MM.1S (cell line): ENCODE measurements around the gene EPN3.

Experiments used
- DNase-seq: peaks from one replicate; pipeline ENCODE4 v3.0.0-alpha.2; 2015
- H2AFZ ChIP-seq: fragments of 300-600 bp; sonication (generic); 2 replicates; pipeline ENCODE4 v1.6.0; 2016; ENCODE audit warnings: antibody characterized with exemption, low read length
- H3F3A ChIP-seq: fragments of 300-600 bp; sonication (generic); 2 replicates; pipeline ENCODE4 v1.6.1; 2016; ENCODE audit warnings: mild to moderate bottlenecking, antibody characterized with exemption, low read length, moderate library complexity, mixed read lengths; ENCODE audit not compliant: insufficient read depth
- H3K27ac ChIP-seq: fragments of 300-600 bp; sonication (generic); 2 replicates; pipeline ENCODE4 v1.5.1; 2016; ENCODE audit warnings: mild to moderate bottlenecking, low read length
- H3K27me3 ChIP-seq: fragments of 300-600 bp; sonication (generic); replicated peaks from 2 replicates; pipeline ENCODE4 v1.6.0; 2016; ENCODE audit warnings: low read length; ENCODE audit not compliant: insufficient read depth
- H3K36me3 ChIP-seq: fragments of 300-600 bp; sonication (generic); replicated peaks from 2 replicates; pipeline ENCODE4 v1.6.1; 2016; ENCODE audit warnings: mild to moderate bottlenecking, low read length, mixed read lengths; ENCODE audit not compliant: insufficient read depth
- H3K4me1 ChIP-seq: fragments of 300-600 bp; sonication (generic); 2 replicates; pipeline ENCODE4 v1.6.1; 2016; ENCODE audit warnings: low read length, mixed read lengths
- H3K4me2 ChIP-seq: fragments of 300-600 bp; sonication (generic); 2 replicates; pipeline ENCODE4 v1.6.0; 2016; ENCODE audit warnings: low read depth, low read length
- H3K4me3 ChIP-seq: fragments of 300-600 bp; sonication (generic); 2 replicates; pipeline ENCODE4 v1.5.1; 2016; ENCODE audit warnings: low read length, mixed read lengths
- H3K79me2 ChIP-seq: fragments of 300-600 bp; sonication (generic); 2 replicates; pipeline ENCODE4 v1.6.1; 2016; ENCODE audit warnings: mixed run types, low read length, mixed read lengths
- H3K9ac ChIP-seq: fragments of 300-600 bp; sonication (generic); 2 replicates; pipeline ENCODE4 v1.6.1; 2016; ENCODE audit warnings: low read length, mixed read lengths
- H3K9me2 ChIP-seq: fragments of 300-600 bp; sonication (generic); replicated peaks from 2 replicates; pipeline ENCODE4 v1.6.1; 2016; ENCODE audit warnings: mild to moderate bottlenecking, low read length, mixed read lengths; ENCODE audit not compliant: insufficient read depth
- H3K9me3 ChIP-seq: fragments of 300-600 bp; sonication (generic); replicated peaks from 2 replicates; pipeline ENCODE4 v1.6.1; 2016; ENCODE audit warnings: mild to moderate bottlenecking, low read length, mixed read lengths; ENCODE audit not compliant: insufficient read depth
- H4K20me1 ChIP-seq: fragments of 300-600 bp; sonication (generic); 2 replicates; pipeline ENCODE4 v1.6.1; 2016; ENCODE audit warnings: mild to moderate bottlenecking, low read length, moderate library complexity, mixed read lengths; ENCODE audit not compliant: insufficient read depth
- EZH2 ChIP-seq: fragments of 300-600 bp; sonication (generic); optimal IDR thresholded peaks from 2 replicates; pipeline ENCODE3; 2017; ENCODE audit warnings: low read depth, mild to moderate bottlenecking, antibody characterized with exemption, low read length, mixed read lengths
- EZH2phosphoT487 ChIP-seq: fragments of 300-600 bp; sonication (generic); IDR thresholded peaks from 2 replicates; pipeline ENCODE4 v1.6.1; 2018; ENCODE audit warnings: antibody characterized with exemption, low read length
- TF ChIP-seq, protein P1 (sequence below): fragments of 300-600 bp; sonication (generic); IDR thresholded peaks from 2 replicates; pipeline ENCODE4 v1.5.1; 2016; ENCODE audit warnings: antibody characterized with exemption, low read length, mixed read lengths

EPN3 gene

DNA sequence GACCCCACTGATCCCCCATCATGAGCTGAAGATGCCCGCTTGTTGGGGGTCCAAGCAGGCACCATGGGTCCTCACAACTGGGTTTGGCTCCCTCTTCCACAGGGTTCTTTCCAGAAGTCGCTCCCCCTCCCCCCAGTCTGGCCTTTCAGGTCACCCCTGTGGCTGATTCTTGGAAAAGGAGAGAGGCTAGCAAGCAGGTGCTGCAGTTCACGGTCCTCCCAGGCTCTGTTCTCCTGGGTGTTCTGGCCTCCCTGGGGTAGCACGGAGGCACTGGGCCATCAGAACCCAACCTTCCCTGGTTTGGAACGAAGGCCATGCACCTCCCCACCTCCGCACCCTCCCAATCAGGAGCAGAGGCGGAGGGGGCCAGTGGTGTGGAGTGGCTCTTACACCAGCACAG is 46.9 kb downstream of the EPN3 start:
- Histone ChIP-seq H3K79me2 (no peaks in the 10 kb centered on the region), H3K27ac (no peak overlapping the region), H3K9me2 (no peaks in the 10 kb centered on the region), H4K20me1 (no peaks in the 10 kb centered on the region), H3K9ac (no peak overlapping the region), H3K9me3 (no peaks in the 10 kb centered on the region), H3K27me3 (peaks cover 98% of the 10 kb centered on the region), H3K4me1 (no peaks in the 10 kb centered on the region), H2AFZ (no peak overlapping the region), H3K4me2 (no peak overlapping the region), H3F3A (no peaks in the 10 kb centered on the region), H3K4me3 (no peak overlapping the region), H3K36me3 (no peaks in the 10 kb centered on the region)
- no peak for DNase-seq
- TF ChIP-seq, protein P1, sequence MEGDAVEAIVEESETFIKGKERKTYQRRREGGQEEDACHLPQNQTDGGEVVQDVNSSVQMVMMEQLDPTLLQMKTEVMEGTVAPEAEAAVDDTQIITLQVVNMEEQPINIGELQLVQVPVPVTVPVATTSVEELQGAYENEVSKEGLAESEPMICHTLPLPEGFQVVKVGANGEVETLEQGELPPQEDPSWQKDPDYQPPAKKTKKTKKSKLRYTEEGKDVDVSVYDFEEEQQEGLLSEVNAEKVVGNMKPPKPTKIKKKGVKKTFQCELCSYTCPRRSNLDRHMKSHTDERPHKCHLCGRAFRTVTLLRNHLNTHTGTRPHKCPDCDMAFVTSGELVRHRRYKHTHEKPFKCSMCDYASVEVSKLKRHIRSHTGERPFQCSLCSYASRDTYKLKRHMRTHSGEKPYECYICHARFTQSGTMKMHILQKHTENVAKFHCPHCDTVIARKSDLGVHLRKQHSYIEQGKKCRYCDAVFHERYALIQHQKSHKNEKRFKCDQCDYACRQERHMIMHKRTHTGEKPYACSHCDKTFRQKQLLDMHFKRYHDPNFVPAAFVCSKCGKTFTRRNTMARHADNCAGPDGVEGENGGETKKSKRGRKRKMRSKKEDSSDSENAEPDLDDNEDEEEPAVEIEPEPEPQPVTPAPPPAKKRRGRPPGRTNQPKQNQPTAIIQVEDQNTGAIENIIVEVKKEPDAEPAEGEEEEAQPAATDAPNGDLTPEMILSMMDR = no peak
- TF ChIP-seq EZH2 (no peak), EZH2phosphoT487 (no peak)

DNA sequence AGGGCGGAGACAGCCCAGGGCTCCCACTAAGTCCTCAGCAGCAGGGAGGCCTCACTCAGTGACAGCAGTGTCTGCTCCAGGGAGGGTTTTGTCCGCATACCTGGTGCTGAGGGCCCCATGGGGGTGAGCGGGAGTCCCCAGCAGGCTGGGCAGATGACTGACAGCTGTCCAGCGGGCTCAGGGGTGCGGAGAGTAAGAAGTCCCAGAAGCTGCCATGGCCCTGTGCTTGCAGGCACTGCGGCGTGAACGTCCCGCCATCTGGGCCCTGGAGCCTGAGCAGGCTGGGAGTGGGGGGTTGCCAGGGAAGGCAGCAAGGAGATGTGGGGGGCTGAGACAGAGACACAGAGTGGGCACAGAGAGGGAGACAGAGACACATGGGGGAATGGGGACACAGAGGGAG is 48.1 kb downstream of the EPN3 start:
- no peaks in the 10 kb centered on the region for H3K9me2 ChIP-seq
- no peaks in the 10 kb centered on the region for H3K9me3 ChIP-seq
- no peak overlapping the region for H2AFZ ChIP-seq
- H4K20me1 ChIP-seq = no peaks in the 10 kb centered on the region
- no peak overlapping the region for H3K9ac ChIP-seq
- no peak overlapping the region for H3K4me3 ChIP-seq
- no peak overlapping the region for H3K4me2 ChIP-seq
- peaks cover 97% of the 10 kb centered on the region for H3K27me3 ChIP-seq
- no peak for DNase-seq
- H3F3A ChIP-seq = no peaks in the 10 kb centered on the region
- H3K27ac ChIP-seq = no peak overlapping the region
- H3K79me2 ChIP-seq = no peaks in the 10 kb centered on the region
- no peak for TF ChIP-seq EZH2
- TF ChIP-seq, protein P1 = no peak
- no peak for TF ChIP-seq EZH2phosphoT487
- no peaks in the 10 kb centered on the region for H3K36me3 ChIP-seq
- no peaks in the 10 kb centered on the region for H3K4me1 ChIP-seq

DNA sequence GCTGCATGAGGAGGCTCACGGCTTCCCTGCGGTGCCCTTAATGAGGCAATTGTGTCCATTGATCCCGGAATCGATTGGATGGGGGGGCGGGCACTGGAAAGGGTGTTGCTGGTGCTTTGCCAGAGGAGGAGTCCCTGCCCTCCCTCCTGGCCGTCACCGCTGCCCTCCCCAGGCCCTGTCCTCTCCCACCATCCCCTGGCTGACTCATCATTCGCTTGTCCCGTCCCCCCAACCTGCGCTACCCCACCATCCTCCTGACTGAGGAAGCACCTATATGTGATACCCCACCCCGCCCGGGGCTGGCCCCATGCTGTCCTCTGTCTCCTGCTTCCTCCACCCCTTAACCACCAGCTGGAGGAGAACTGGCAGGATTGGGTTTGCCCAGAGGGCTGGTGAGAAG is 48.8 kb downstream of the EPN3 start:
- Histone ChIP-seq H2AFZ (no peak overlapping the region), H3K27me3 (peaks cover 97% of the 10 kb centered on the region), H3K4me2 (no peak overlapping the region), H3K79me2 (no peaks in the 10 kb centered on the region), H3K36me3 (no peaks in the 10 kb centered on the region), H3F3A (no peaks in the 10 kb centered on the region), H4K20me1 (no peaks in the 10 kb centered on the region), H3K9ac (no peak overlapping the region), H3K27ac (no peak overlapping the region), H3K9me3 (no peaks in the 10 kb centered on the region), H3K9me2 (no peaks in the 10 kb centered on the region), H3K4me1 (no peaks in the 10 kb centered on the region), H3K4me3 (no peak overlapping the region)
- DNase-seq = no peak
- no peak for TF ChIP-seq EZH2phosphoT487
- TF ChIP-seq, protein P1 = no peak
- TF ChIP-seq EZH2 = no peak
